MM.1S (cell line): ENCODE measurements around the gene LDLRAD4.

Experiments used
- DNase-seq: peaks from one replicate; pipeline ENCODE4 v3.0.0-alpha.2; 2015
- H2AFZ ChIP-seq: fragments of 300-600 bp; sonication (generic); 2 replicates; pipeline ENCODE4 v1.6.0; 2016; ENCODE audit warnings: antibody characterized with exemption, low read length
- H3F3A ChIP-seq: fragments of 300-600 bp; sonication (generic); 2 replicates; pipeline ENCODE4 v1.6.1; 2016; ENCODE audit warnings: mild to moderate bottlenecking, antibody characterized with exemption, low read length, moderate library complexity, mixed read lengths; ENCODE audit not compliant: insufficient read depth
- H3K27ac ChIP-seq: fragments of 300-600 bp; sonication (generic); 2 replicates; pipeline ENCODE4 v1.5.1; 2016; ENCODE audit warnings: mild to moderate bottlenecking, low read length
- H3K27me3 ChIP-seq: fragments of 300-600 bp; sonication (generic); replicated peaks from 2 replicates; pipeline ENCODE4 v1.6.0; 2016; ENCODE audit warnings: low read length; ENCODE audit not compliant: insufficient read depth
- H3K36me3 ChIP-seq: fragments of 300-600 bp; sonication (generic); replicated peaks from 2 replicates; pipeline ENCODE4 v1.6.1; 2016; ENCODE audit warnings: mild to moderate bottlenecking, low read length, mixed read lengths; ENCODE audit not compliant: insufficient read depth
- H3K4me1 ChIP-seq: fragments of 300-600 bp; sonication (generic); 2 replicates; pipeline ENCODE4 v1.6.1; 2016; ENCODE audit warnings: low read length, mixed read lengths
- H3K4me2 ChIP-seq: fragments of 300-600 bp; sonication (generic); 2 replicates; pipeline ENCODE4 v1.6.0; 2016; ENCODE audit warnings: low read depth, low read length
- H3K4me3 ChIP-seq: fragments of 300-600 bp; sonication (generic); 2 replicates; pipeline ENCODE4 v1.5.1; 2016; ENCODE audit warnings: low read length, mixed read lengths
- H3K79me2 ChIP-seq: fragments of 300-600 bp; sonication (generic); 2 replicates; pipeline ENCODE4 v1.6.1; 2016; ENCODE audit warnings: mixed run types, low read length, mixed read lengths
- H3K9ac ChIP-seq: fragments of 300-600 bp; sonication (generic); 2 replicates; pipeline ENCODE4 v1.6.1; 2016; ENCODE audit warnings: low read length, mixed read lengths
- H3K9me2 ChIP-seq: fragments of 300-600 bp; sonication (generic); replicated peaks from 2 replicates; pipeline ENCODE4 v1.6.1; 2016; ENCODE audit warnings: mild to moderate bottlenecking, low read length, mixed read lengths; ENCODE audit not compliant: insufficient read depth
- H3K9me3 ChIP-seq: fragments of 300-600 bp; sonication (generic); replicated peaks from 2 replicates; pipeline ENCODE4 v1.6.1; 2016; ENCODE audit warnings: mild to moderate bottlenecking, low read length, mixed read lengths; ENCODE audit not compliant: insufficient read depth
- H4K20me1 ChIP-seq: fragments of 300-600 bp; sonication (generic); 2 replicates; pipeline ENCODE4 v1.6.1; 2016; ENCODE audit warnings: mild to moderate bottlenecking, low read length, moderate library complexity, mixed read lengths; ENCODE audit not compliant: insufficient read depth
- CTCF ChIP-seq: fragments of 300-600 bp; sonication (generic); IDR thresholded peaks from 2 replicates; pipeline ENCODE4 v1.5.1; 2016; ENCODE audit warnings: antibody characterized with exemption, low read length, mixed read lengths
- EZH2 ChIP-seq: fragments of 300-600 bp; sonication (generic); optimal IDR thresholded peaks from 2 replicates; pipeline ENCODE3; 2017; ENCODE audit warnings: low read depth, mild to moderate bottlenecking, antibody characterized with exemption, low read length, mixed read lengths
- EZH2phosphoT487 ChIP-seq: fragments of 300-600 bp; sonication (generic); IDR thresholded peaks from 2 replicates; pipeline ENCODE4 v1.6.1; 2018; ENCODE audit warnings: antibody characterized with exemption, low read length

The LDLRAD4 gene

GRCh38 chr18:13313006-13313686, 94.6 kb downstream of the LDLRAD4 start:
- Histone ChIP-seq H3K27ac (no peak overlapping the region), H3K9ac (no peak overlapping the region), H3K4me2 (no peak overlapping the region), H3K79me2 (no peaks in the 10 kb centered on the region), H3K9me3 (no peaks in the 10 kb centered on the region), H3K4me3 (no peak overlapping the region), H3K9me2 (no peaks in the 10 kb centered on the region), H3K27me3 (no peaks in the 10 kb centered on the region), H3K4me1 (no peaks in the 10 kb centered on the region), H4K20me1 (no peaks in the 10 kb centered on the region), H3F3A (no peaks in the 10 kb centered on the region), H2AFZ (no peak overlapping the region), H3K36me3 (no peaks in the 10 kb centered on the region)
- TF ChIP-seq EZH2 (no peak), CTCF (no peak), EZH2phosphoT487 (no peak)
- no peak for DNase-seq

GRCh38 chr18:13315000-13315399, 96.4 kb downstream of the LDLRAD4 start:
- no peak overlapping the region for H3K9ac ChIP-seq
- no peaks in the 10 kb centered on the region for H3K36me3 ChIP-seq
- no peaks in the 10 kb centered on the region for H3K9me2 ChIP-seq
- H3K9me3 ChIP-seq: no peaks in the 10 kb centered on the region
- no peaks in the 10 kb centered on the region for H3K79me2 ChIP-seq
- H3K4me1 ChIP-seq: no peaks in the 10 kb centered on the region
- H3F3A ChIP-seq: no peaks in the 10 kb centered on the region
- TF ChIP-seq EZH2 (no peak), EZH2phosphoT487 (no peak), CTCF (no peak)
- H3K4me3 ChIP-seq: no peak overlapping the region
- no peak for DNase-seq
- no peaks in the 10 kb centered on the region for H4K20me1 ChIP-seq
- no peaks in the 10 kb centered on the region for H3K27me3 ChIP-seq
- H3K4me2 ChIP-seq: no peak overlapping the region
- no peak overlapping the region for H3K27ac ChIP-seq
- H2AFZ ChIP-seq: no peak overlapping the region

- Histone ChIP-seq H3K36me3 (no peaks in the 10 kb centered on the region), H3F3A (no peaks in the 10 kb centered on the region), H3K79me2 (no peaks in the 10 kb centered on the region)
Measured at GRCh38 chr18:13316063-13316462, 97.5 kb downstream of the LDLRAD4 start.

More at GRCh38 chr18:13316063-13316462, 97.5 kb downstream of the LDLRAD4 start:
- Histone ChIP-seq H3K9ac (no peak overlapping the region), H4K20me1 (no peaks in the 10 kb centered on the region), H3K4me2 (no peak overlapping the region), H3K9me2 (no peaks in the 10 kb centered on the region), H3K4me1 (no peaks in the 10 kb centered on the region), H3K4me3 (no peak overlapping the region), H2AFZ (no peak overlapping the region), H3K9me3 (no peaks in the 10 kb centered on the region), H3K27me3 (no peaks in the 10 kb centered on the region), H3K27ac (no peak overlapping the region)
- no peak for DNase-seq
- TF ChIP-seq EZH2: no peak
- TF ChIP-seq CTCF: no peak
- no peak for TF ChIP-seq EZH2phosphoT487
